K562 (cell line): ENCODE measurements around the gene YJU2. TPM values are rescaled to one million over a fixed set of nuclear protein-coding genes. Genes with fewer than 3 reads are reported as not detected.
A peak's percentile ranks its signal among the peaks of the same experiment; 100 is the strongest.

ENCODE experiments used
- ATAC-seq: fragments of 200-7000 bp; cut with Tn5 transposase; 3 replicates; pipeline ENCODE4 v1.9.1; 2020; ENCODE audit warnings: moderate library complexity
- BruUV-seq: library from RNA; stranded (reverse); fragments of 400-500 nt; replicated peaks from 2 replicates; lab custom pipeline; 2021; lab: Mats Ljungman, UMichigan
- CTCF ChIA-PET: fragments of 300-600 bp; formaldehyde crosslinking; extraction: SDS; loops from one replicate; lab custom pipeline; 2021; ENCODE audit warnings: low intra/inter-chr PET ratio; lab: Yijun Ruan, JAX
- POLR2A ChIA-PET: fragments of 300-600, 350-650 bp; sonication (Branson Sonifier 250); formaldehyde crosslinking; extraction: SDS; loops from one replicate; lab custom pipeline; 2021; ENCODE audit warnings: antibody characterized with exemption, inconsistent platforms; lab: Yijun Ruan, JAX
- DNase-seq, 4 experiments: peaks; one replicate each; pipeline versions ENCODE4 v3.0.0 to v3.0.0-alpha.2; 2011 to 2018; ENCODE audit warnings: low spot score in 3 of 4, mixed read lengths in 3 of 4; ENCODE audit errors: extremely low read depth in 1 of 4
- FAIRE-seq: peaks from 2 replicates; lab custom pipeline; 2011; peaks lifted over from hg19 to GRCh38; lab: Jason Lieb, UNC
- H2AFZ ChIP-seq: 2 replicates; pipeline ENCODE4 v1.6.0; 2011; ENCODE audit warnings: low read depth, low read length, control low read depth, inconsistent platforms
- H3K27ac ChIP-seq: fragments of 200-600 bp; 3 replicates; pipeline ENCODE4 v1.8.0; 2011; ENCODE audit warnings: low read depth, mild to moderate bottlenecking, control low read depth, inconsistent platforms, low read length, moderate library complexity, mixed read lengths; ENCODE audit errors: extremely low read depth
- H3K27me3 ChIP-seq, 2 experiments: fragments of 300-600 bp in 1 of 2; 2 replicates in 1 of 2; 3 replicates in 1 of 2; pipeline versions ENCODE4 v1.6.0 to v1.8.0; 2011; ENCODE audit warnings: inconsistent platforms in 2 of 2, low read length in 2 of 2, mild to moderate bottlenecking in 1 of 2, mixed read lengths in 1 of 2, moderate library complexity in 1 of 2; ENCODE audit not compliant: control insufficient read depth in 2 of 2, insufficient read depth in 2 of 2
- H3K36me3 ChIP-seq: fragments of 300-600 bp; 3 replicates; pipeline ENCODE4 v1.8.0; 2011; ENCODE audit warnings: mild to moderate bottlenecking, low read length, inconsistent platforms; ENCODE audit not compliant: control insufficient read depth, insufficient read depth
- H3K4me1 ChIP-seq, 2 experiments: fragments of 200-600 bp in 1 of 2; replicated peaks in 1 of 2; 2 replicates in 1 of 2; 3 replicates in 1 of 2; pipeline versions ENCODE4 v1.5.1 to v1.8.0; 2011; ENCODE audit warnings: inconsistent platforms in 2 of 2, low read length in 2 of 2, mild to moderate bottlenecking in 1 of 2, mixed read lengths in 1 of 2, moderate library complexity in 1 of 2; ENCODE audit not compliant: control insufficient read depth in 2 of 2, insufficient read depth in 2 of 2
- H3K4me2 ChIP-seq: 2 replicates; pipeline ENCODE4 v1.6.1; 2011; ENCODE audit warnings: low read length, control low read depth, inconsistent platforms, mixed read lengths; ENCODE audit not compliant: insufficient read depth
- H3K4me3 ChIP-seq: fragments of 200-600 bp; sonication (generic), shearing (Covaris generic); 2 replicates; pipeline ENCODE4 v1.5.1; 2016; ENCODE audit warnings: control low read depth, inconsistent platforms
- H3K79me2 ChIP-seq: fragments of 200-600 bp; 3 replicates; pipeline ENCODE4 v1.8.0; 2011; ENCODE audit warnings: low read length, inconsistent platforms; ENCODE audit not compliant: control insufficient read depth, insufficient read depth
- H3K9ac ChIP-seq, 2 experiments: 2 replicates each; pipeline versions ENCODE4 v1.6.0 to v1.6.1; 2011; ENCODE audit warnings: low read depth in 2 of 2, low read length in 2 of 2, control low read depth in 1 of 2, inconsistent platforms in 1 of 2, mild to moderate bottlenecking in 1 of 2, mixed read lengths in 1 of 2; ENCODE audit not compliant: insufficient read depth in 1 of 2
- H3K9me1 ChIP-seq: one replicate; pipeline ENCODE4 v1.6.0; 2011; ENCODE audit warnings: inconsistent platforms, mild to moderate bottlenecking, low read length, moderate library complexity; ENCODE audit not compliant: control insufficient read depth, insufficient read depth
- H3K9me3 ChIP-seq: replicated peaks from 2 replicates; pipeline ENCODE4 v1.5.1; 2011; ENCODE audit warnings: low read depth, low read length, inconsistent platforms; ENCODE audit not compliant: control insufficient read depth, insufficient read depth
- H4K20me1 ChIP-seq: replicated peaks from 2 replicates; pipeline ENCODE4 v1.6.1; 2011; ENCODE audit warnings: low read length, inconsistent platforms, mixed read lengths; ENCODE audit not compliant: control insufficient read depth, insufficient read depth
- ARID2 ChIP-seq: fragments of 450-650 bp; IDR thresholded peaks from 2 replicates; pipeline ENCODE4 v1.6.1; 2017; ENCODE audit warnings: antibody characterized with exemption, mild to moderate bottlenecking
- KDM1A ChIP-seq, 2 experiments: fragments of 450-650 bp; IDR thresholded peaks; 2 replicates each; pipeline ENCODE4 v1.6.1; 2016; ENCODE audit warnings: mild to moderate bottlenecking in 2 of 2
- MAX ChIP-seq: sonication (generic); formaldehyde crosslinking; IDR thresholded peaks from 2 replicates; pipeline ENCODE4 v1.9.0; 2022; ENCODE audit warnings: mild to moderate bottlenecking, missing genetic modification reagents
- TBL1XR1 ChIP-seq, 2 experiments: IDR thresholded peaks; 2 replicates each; pipeline ENCODE4 v1.6.1; 2012; ENCODE audit warnings: improper control_type of control experiment in 2 of 2, low read length in 2 of 2, mild to moderate bottlenecking in 1 of 2
- U2AF1 ChIP-seq: fragments of 200-400 bp; formaldehyde crosslinking; optimal IDR thresholded peaks from 2 replicates; pipeline ENCODE3; 2017; ENCODE audit warnings: mild to moderate bottlenecking, low read depth, low read length, moderate library complexity
- WGBS: fragments of 100-300 bp; shearing (Covaris generic); methylation state at CpG from one replicate; pipeline ENCODE4 v1.1.6; 2016; ENCODE audit warnings: low coverage, mixed read lengths; ENCODE audit not compliant: insufficient coverage; ENCODE audit errors: missing lambda C conversion rate; 5-methylcytosine and 5-hydroxymethylcytosine counted together
- in situ Hi-C: fragments of 300-500 bp; cut with MboI; formaldehyde crosslinking; loops from 4 replicates; pipeline ENCODE4 v1.15.0; 2018; ENCODE audit warnings: inconsistent platforms, mixed read lengths
- intact Hi-C: fragments of 100-400 bp; cut with micrococcal nuclease; formaldehyde crosslinking; loops from 2 replicates; pipeline ENCODE4 v1.14.2; 2022
- polyA plus RNA-seq, 8 experiments: library from polyadenylated mRNA; depleted of rRNA in 4 of 8; stranded (reverse) in 5 of 8; unstranded in 3 of 8; fragments of >200 nt; fragmentation: Nextera tagmentation in 2 of 8; fragmentation: Illumina TruSeq in 1 of 8; extraction: Ambion mirVana in 2 of 8; extraction: Trizol in 1 of 8; gene quantifications; 2 replicates each; pipeline versions ENCODE4 v1.2.1 to v1.2.3, GENCODE V29; 2011 to 2014; ENCODE audit warnings: inconsistent platforms in 1 of 8, missing spikeins in 1 of 8
- total RNA-seq, 7 experiments: library from RNA; depleted of rRNA in 6 of 7; stranded (reverse); fragments of >200 nt in 6 of 7; fragmentation: Illumina TruSeq in 2 of 7; extraction: Trizol in 2 of 7; gene quantifications; 2 replicates each; pipeline versions ENCODE4 v1.2.1 to v1.2.3, GENCODE V29; 2011 to 2021; ENCODE audit warnings: low replicate concordance in 1 of 7
- TF ChIP-seq, protein P1 (sequence below): sonication (generic); formaldehyde crosslinking; IDR thresholded peaks from 2 replicates; pipeline ENCODE4 v1.8.0; 2023; ENCODE audit warnings: missing genetic modification reagents, mild to moderate bottlenecking, borderline replicate concordance

YJU2 gene
- total and polyA plus RNA-seq, 9 of the 15 experiments (the other 6 are each of a cell fraction or from before 2014, with no cell fraction given): 0.41 to 34.9 (median 19.3) TPM

- Histone ChIP-seq H3K9me1 (no peaks in the 10 kb centered on the region), H3K9ac (no peak overlapping the region; a peak in 1 of 4 replicates), H3K79me2 (no peaks in the 10 kb centered on the region), H3K9me3 (no peaks in the 10 kb centered on the region), H4K20me1 (no peaks in the 10 kb centered on the region), H3K4me1 (peaks cover 11 to 30% of the 10 kb centered on the region in 2 experiments), H3K4me3 (no peak overlapping the region), H3K27ac (no peak overlapping the region), H3K4me2 (no peak overlapping the region)
- WGBS: 33% methylated on average over 15 of the region's 16 CpGs
- BruUV-seq: no TSS peak
- in situ Hi-C loops: no loop called here
- no peak for DNase-seq
- POLR2A ChIA-PET: interaction anchor here (0.5 to 0.6 kb wide), 2 partner anchors 204 to 662 kb away, joined by 3 read pairs; no protein-coding TSS in a partner anchor
- FAIRE-seq: peak; percentile 65
- TF ChIP-seq MAX (CRISPR knock-in tag) (peak; percentile 52; the same call in 1 of the 2 replicates), ARID2 (0 out of 2 replicates have a peak, but pooled peaks have one; percentile 17), KDM1A (IDR thresholded peaks at IDR 0.05) (peak in 1 of 2 experiments; percentile 97; a peak in 2 of 4 replicates), TBL1XR1 (IDR thresholded peaks at IDR 0.05; ENCODE audit: low read length in 2 of 2) (no peak), U2AF1 (no peak)
- TF ChIP-seq, protein P1, sequence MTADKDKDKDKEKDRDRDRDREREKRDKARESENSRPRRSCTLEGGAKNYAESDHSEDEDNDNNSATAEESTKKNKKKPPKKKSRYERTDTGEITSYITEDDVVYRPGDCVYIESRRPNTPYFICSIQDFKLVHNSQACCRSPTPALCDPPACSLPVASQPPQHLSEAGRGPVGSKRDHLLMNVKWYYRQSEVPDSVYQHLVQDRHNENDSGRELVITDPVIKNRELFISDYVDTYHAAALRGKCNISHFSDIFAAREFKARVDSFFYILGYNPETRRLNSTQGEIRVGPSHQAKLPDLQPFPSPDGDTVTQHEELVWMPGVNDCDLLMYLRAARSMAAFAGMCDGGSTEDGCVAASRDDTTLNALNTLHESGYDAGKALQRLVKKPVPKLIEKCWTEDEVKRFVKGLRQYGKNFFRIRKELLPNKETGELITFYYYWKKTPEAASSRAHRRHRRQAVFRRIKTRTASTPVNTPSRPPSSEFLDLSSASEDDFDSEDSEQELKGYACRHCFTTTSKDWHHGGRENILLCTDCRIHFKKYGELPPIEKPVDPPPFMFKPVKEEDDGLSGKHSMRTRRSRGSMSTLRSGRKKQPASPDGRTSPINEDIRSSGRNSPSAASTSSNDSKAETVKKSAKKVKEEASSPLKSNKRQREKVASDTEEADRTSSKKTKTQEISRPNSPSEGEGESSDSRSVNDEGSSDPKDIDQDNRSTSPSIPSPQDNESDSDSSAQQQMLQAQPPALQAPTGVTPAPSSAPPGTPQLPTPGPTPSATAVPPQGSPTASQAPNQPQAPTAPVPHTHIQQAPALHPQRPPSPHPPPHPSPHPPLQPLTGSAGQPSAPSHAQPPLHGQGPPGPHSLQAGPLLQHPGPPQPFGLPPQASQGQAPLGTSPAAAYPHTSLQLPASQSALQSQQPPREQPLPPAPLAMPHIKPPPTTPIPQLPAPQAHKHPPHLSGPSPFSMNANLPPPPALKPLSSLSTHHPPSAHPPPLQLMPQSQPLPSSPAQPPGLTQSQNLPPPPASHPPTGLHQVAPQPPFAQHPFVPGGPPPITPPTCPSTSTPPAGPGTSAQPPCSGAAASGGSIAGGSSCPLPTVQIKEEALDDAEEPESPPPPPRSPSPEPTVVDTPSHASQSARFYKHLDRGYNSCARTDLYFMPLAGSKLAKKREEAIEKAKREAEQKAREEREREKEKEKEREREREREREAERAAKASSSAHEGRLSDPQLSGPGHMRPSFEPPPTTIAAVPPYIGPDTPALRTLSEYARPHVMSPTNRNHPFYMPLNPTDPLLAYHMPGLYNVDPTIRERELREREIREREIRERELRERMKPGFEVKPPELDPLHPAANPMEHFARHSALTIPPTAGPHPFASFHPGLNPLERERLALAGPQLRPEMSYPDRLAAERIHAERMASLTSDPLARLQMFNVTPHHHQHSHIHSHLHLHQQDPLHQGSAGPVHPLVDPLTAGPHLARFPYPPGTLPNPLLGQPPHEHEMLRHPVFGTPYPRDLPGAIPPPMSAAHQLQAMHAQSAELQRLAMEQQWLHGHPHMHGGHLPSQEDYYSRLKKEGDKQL (CRISPR knock-in tag): no peak
- TF ChIP-seq, all 486 proteins: peak for 3
- CTCF ChIA-PET: no interaction called here
- peaks cover 0 to 5% of the 10 kb centered on the region in 2 experiments; a peak in 1 of 5 replicates for H3K27me3 ChIP-seq
- H3K36me3 ChIP-seq: no peaks in the 10 kb centered on the region
- no peak overlapping the region for H2AFZ ChIP-seq
- intact Hi-C loops: no loop called here
- no peak for ATAC-seq
Observed at GRCh38 chr19:4305659-4306058, 58.8 kb downstream of the YJU2 start.
